DOHH2 (cell line): Measurements from ENCODE around the gene HYI.

Experiments used
- H3F3A ChIP-seq: fragments of 200-600 bp; sonication (generic), shearing (Covaris generic); 2 replicates; pipeline ENCODE4 v1.6.0; 2016; ENCODE audit warnings: antibody characterized with exemption, mild to moderate bottlenecking; ENCODE audit not compliant: control insufficient read depth, insufficient read depth
- H3K27ac ChIP-seq: fragments of 200-600 bp; sonication (generic); 2 replicates; pipeline ENCODE4 v1.5.1; 2014; ENCODE audit warnings: low read depth, mild to moderate bottlenecking, low read length, moderate library complexity
- H3K27me3 ChIP-seq: fragments of 200-600 bp; sonication (generic); 2 replicates; pipeline ENCODE4 v1.6.1; 2014; ENCODE audit warnings: mild to moderate bottlenecking, low read length, mixed read lengths; ENCODE audit not compliant: control insufficient read depth
- H3K36me3 ChIP-seq: fragments of 200-600 bp; sonication (generic); 2 replicates; pipeline ENCODE4 v1.6.1; 2014; ENCODE audit warnings: mild to moderate bottlenecking, low read length, moderate library complexity, mixed read lengths; ENCODE audit not compliant: control insufficient read depth
- H3K4me1 ChIP-seq: fragments of 200-600 bp; sonication (generic); 2 replicates; pipeline ENCODE4 v1.6.1; 2014; ENCODE audit warnings: mild to moderate bottlenecking, low read length, mixed read lengths; ENCODE audit not compliant: control insufficient read depth
- H3K4me2 ChIP-seq: fragments of 200-600 bp; sonication (generic); 2 replicates; pipeline ENCODE4 v1.6.0; 2014; ENCODE audit warnings: mild to moderate bottlenecking, low read length, moderate library complexity
- H3K4me3 ChIP-seq: fragments of 200-600 bp; sonication (generic); 2 replicates; pipeline ENCODE4 v1.5.1; 2014; ENCODE audit warnings: mild to moderate bottlenecking, low read length, mixed read lengths
- H3K79me2 ChIP-seq: fragments of 200-600 bp; sonication (generic); 2 replicates; pipeline ENCODE4 v1.6.1; 2014; ENCODE audit warnings: mild to moderate bottlenecking, low read length, mixed read lengths; ENCODE audit not compliant: control insufficient read depth
- H3K9me2 ChIP-seq: fragments of 200-600 bp; sonication (generic); replicated peaks from 2 replicates; pipeline ENCODE4 v1.6.1; 2014; ENCODE audit warnings: mild to moderate bottlenecking, low read length, mixed read lengths; ENCODE audit not compliant: control insufficient read depth
- H3K9me3 ChIP-seq: fragments of 200-600 bp; sonication (generic); 2 replicates; pipeline ENCODE4 v1.6.1; 2014; ENCODE audit warnings: antibody characterized with exemption, low read length, mixed read lengths; ENCODE audit not compliant: control insufficient read depth, insufficient read depth
- H4K20me1 ChIP-seq: fragments of 200-600 bp; sonication (generic); 2 replicates; pipeline ENCODE4 v1.6.0; 2014; ENCODE audit warnings: low read depth, mild to moderate bottlenecking, antibody characterized with exemption, low read length, moderate library complexity; ENCODE audit not compliant: control insufficient read depth, insufficient read depth
- CTCF ChIP-seq: fragments of 200-600 bp; sonication (generic); IDR thresholded peaks from one replicate; pipeline ENCODE4 v1.5.1; 2014; ENCODE audit warnings: antibody characterized with exemption, mild to moderate bottlenecking, low read depth, low read length; ENCODE audit not compliant: poor library complexity, severe bottlenecking
- EZH2phosphoT487 ChIP-seq: fragments of 200-600 bp; sonication (generic); IDR thresholded peaks from 2 replicates; pipeline ENCODE4 v1.6.1; 2017; ENCODE audit warnings: borderline replicate concordance, mild to moderate bottlenecking, antibody characterized with exemption, low read length, moderate library complexity, mixed read lengths

HYI gene

GRCh38 chr1:43445606-43446387 is 7.9 kb downstream of the HYI start:
- H3K9me3 ChIP-seq, result no peaks in the 10 kb centered on the region
- H3K27ac ChIP-seq, result no peak overlapping the region
- H4K20me1 ChIP-seq, result no peaks in the 10 kb centered on the region
- H3K4me3 ChIP-seq, result no peak overlapping the region
- peaks cover 38% of the 10 kb centered on the region for H3K36me3 ChIP-seq
- no peaks in the 10 kb centered on the region for H3K79me2 ChIP-seq
- no peaks in the 10 kb centered on the region for H3K27me3 ChIP-seq
- no peaks in the 10 kb centered on the region for H3K9me2 ChIP-seq
- TF ChIP-seq EZH2phosphoT487 (no peak), CTCF (no peak)
- no peaks in the 10 kb centered on the region for H3F3A ChIP-seq
- H3K4me1 ChIP-seq, result no peaks in the 10 kb centered on the region
- H3K4me2 ChIP-seq, result no peak overlapping the region

DNA sequence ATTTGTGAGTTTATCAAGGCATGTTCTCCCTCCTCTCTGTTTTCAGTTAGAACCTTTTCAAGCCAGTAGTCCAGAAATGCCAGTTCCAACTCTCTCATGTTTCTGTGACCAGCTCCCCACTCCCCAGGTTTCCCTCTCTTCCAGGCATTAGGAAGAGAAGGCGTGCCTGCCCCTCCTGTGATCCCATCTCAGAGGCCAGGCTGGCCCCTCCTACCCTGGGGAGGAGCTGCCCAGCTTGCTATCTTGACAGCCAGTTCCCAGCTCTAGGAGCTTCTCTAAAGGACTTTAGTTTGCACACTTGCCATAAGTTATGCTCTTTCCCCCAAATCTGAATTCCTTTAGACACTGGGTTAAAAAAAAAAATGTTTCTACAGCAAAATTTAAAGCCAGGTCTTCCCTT is 8.9 kb downstream of the HYI start:
- no peak overlapping the region for H3K27ac ChIP-seq
- no peaks in the 10 kb centered on the region for H3F3A ChIP-seq
- H3K4me1 ChIP-seq, result no peaks in the 10 kb centered on the region
- H3K79me2 ChIP-seq, result no peaks in the 10 kb centered on the region
- peaks cover 30% of the 10 kb centered on the region for H3K36me3 ChIP-seq
- no peaks in the 10 kb centered on the region for H3K9me2 ChIP-seq
- no peak for TF ChIP-seq EZH2phosphoT487
- no peak for TF ChIP-seq CTCF
- H4K20me1 ChIP-seq, result no peaks in the 10 kb centered on the region
- no peaks in the 10 kb centered on the region for H3K27me3 ChIP-seq
- H3K9me3 ChIP-seq, result no peaks in the 10 kb centered on the region
- H3K4me2 ChIP-seq, result no peak overlapping the region
- no peak overlapping the region for H3K4me3 ChIP-seq

- no peaks in the 10 kb centered on the region for H3K9me3 ChIP-seq
- H3K27ac ChIP-seq, result no peak overlapping the region
- no peaks in the 10 kb centered on the region for H3K79me2 ChIP-seq
- H3K4me1 ChIP-seq, result no peaks in the 10 kb centered on the region
- no peaks in the 10 kb centered on the region for H3K9me2 ChIP-seq
- H3K36me3 ChIP-seq, result peaks cover 30% of the 10 kb centered on the region
- no peak overlapping the region for H3K4me2 ChIP-seq
- H3F3A ChIP-seq, result no peaks in the 10 kb centered on the region
- no peaks in the 10 kb centered on the region for H4K20me1 ChIP-seq
- no peaks in the 10 kb centered on the region for H3K27me3 ChIP-seq
- TF ChIP-seq EZH2phosphoT487 (no peak), CTCF (no peak)
- no peak overlapping the region for H3K4me3 ChIP-seq
These were observed 9.4 kb downstream of the HYI start for GRCh38 chr1:43444151-43444828.
